ENCODE results near the gene RHOJ. TPM values are rescaled to one million over a fixed set of nuclear protein-coding genes. Genes with fewer than 3 reads are reported as not detected.

Gene RHOJ
- total and polyA plus RNA-seq, 10 of the 15 experiments (the other 5 are each of a cell fraction or from before 2014, with no cell fraction given) = not detected

DNA sequence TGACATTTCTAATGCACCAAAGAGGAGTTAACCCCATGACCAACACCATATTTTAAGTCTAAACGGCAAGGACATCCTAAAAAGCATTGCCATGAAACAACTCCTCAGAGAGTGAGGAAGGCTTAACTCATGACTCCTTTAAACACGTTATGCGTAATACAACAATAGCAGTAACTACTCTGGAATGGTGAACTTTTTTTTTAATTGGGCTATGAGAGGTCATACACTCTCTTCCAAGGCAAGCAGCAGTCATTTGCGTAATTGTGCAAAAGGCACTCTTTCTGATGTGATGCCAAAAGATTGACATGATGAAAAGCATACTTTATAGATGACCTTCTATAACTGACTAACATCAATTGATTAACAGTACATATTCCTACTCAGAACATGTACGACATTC is 39.4 kb downstream of the RHOJ start (continued):
- TF ChIP-seq, protein P1, sequence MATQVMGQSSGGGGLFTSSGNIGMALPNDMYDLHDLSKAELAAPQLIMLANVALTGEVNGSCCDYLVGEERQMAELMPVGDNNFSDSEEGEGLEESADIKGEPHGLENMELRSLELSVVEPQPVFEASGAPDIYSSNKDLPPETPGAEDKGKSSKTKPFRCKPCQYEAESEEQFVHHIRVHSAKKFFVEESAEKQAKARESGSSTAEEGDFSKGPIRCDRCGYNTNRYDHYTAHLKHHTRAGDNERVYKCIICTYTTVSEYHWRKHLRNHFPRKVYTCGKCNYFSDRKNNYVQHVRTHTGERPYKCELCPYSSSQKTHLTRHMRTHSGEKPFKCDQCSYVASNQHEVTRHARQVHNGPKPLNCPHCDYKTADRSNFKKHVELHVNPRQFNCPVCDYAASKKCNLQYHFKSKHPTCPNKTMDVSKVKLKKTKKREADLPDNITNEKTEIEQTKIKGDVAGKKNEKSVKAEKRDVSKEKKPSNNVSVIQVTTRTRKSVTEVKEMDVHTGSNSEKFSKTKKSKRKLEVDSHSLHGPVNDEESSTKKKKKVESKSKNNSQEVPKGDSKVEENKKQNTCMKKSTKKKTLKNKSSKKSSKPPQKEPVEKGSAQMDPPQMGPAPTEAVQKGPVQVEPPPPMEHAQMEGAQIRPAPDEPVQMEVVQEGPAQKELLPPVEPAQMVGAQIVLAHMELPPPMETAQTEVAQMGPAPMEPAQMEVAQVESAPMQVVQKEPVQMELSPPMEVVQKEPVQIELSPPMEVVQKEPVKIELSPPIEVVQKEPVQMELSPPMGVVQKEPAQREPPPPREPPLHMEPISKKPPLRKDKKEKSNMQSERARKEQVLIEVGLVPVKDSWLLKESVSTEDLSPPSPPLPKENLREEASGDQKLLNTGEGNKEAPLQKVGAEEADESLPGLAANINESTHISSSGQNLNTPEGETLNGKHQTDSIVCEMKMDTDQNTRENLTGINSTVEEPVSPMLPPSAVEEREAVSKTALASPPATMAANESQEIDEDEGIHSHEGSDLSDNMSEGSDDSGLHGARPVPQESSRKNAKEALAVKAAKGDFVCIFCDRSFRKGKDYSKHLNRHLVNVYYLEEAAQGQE (IDR thresholded peaks at IDR 0.05; ENCODE audit: low read depth, low read length) = no peak
- TF ChIP-seq SUPT20H (IDR thresholded peaks at IDR 0.05; ENCODE audit: borderline replicate concordance, control insufficient read depth, low read depth, low read length) = no peak
- TF ChIP-seq ZNF622 (IDR thresholded peaks at IDR 0.05) = no peak

DNA sequence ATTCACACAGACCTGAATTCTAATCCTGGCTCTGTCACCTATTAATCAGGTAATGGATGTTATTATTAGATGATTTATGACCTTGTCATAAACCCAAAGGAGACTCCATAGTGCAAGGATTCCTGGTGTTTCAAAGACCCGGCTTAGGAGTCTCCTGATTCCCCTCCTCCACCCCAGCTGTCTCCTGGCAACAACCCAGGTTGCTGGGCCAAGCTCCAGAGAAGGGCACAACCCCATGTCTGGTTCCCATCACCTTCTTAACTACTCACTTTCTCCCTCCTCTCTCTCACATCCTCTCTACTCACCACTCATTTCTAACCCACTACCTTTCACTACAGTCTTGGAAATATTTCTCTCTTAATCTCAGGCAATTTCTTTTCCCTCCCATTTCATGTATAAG is 41.6 kb downstream of the RHOJ start:
- Histone ChIP-seq H3K4me2 (ENCODE audit: control insufficient read depth, insufficient read depth) (no peak overlapping the region), H4K20me1 (ENCODE audit: control insufficient read depth, insufficient read depth) (no peaks in the 10 kb centered on the region), H3K4me3 (no peak overlapping the region), H3K36me3 (ENCODE audit: control insufficient read depth in 2 of 2, insufficient read depth in 2 of 2, low read length in 1 of 2) (no peaks in the 10 kb centered on the region), H3K9me3 (replicated peaks; ENCODE audit: control insufficient read depth, insufficient read depth, low read length) (no peaks in the 10 kb centered on the region), H3K27ac (ENCODE audit: control insufficient read depth, insufficient read depth) (no peak overlapping the region), H2AFZ (ENCODE audit: control insufficient read depth, low read depth, low read length) (no peak overlapping the region), H3K9ac (ENCODE audit: control insufficient read depth, insufficient read depth, low read length) (no peak overlapping the region), H3K27me3 (replicated peaks in 1 of 2; ENCODE audit: control insufficient read depth in 2 of 2, insufficient read depth in 2 of 2, low read length in 1 of 2) (no peaks in the 10 kb centered on the region), H3K79me2 (ENCODE audit: control insufficient read depth, insufficient read depth, low read length) (no peaks in the 10 kb centered on the region), H3K4me1 (ENCODE audit: control insufficient read depth, insufficient read depth, low read length) (no peaks in the 10 kb centered on the region)
- 45% methylated on average over 1 of the region's 1 CpG for WGBS (ENCODE audit: insufficient coverage, insufficient replicate concordance, low lambda C conversion rate, missing lambda C conversion rate)
- intact Hi-C loops (cut with micrococcal nuclease; ENCODE audit: unreplicated experiment) = no loop called here
- SMC1A ChIA-PET (ENCODE audit: uncharacterized antibody, unreplicated experiment) = interaction anchor here (1.2 kb wide), 1 partner anchor 9 kb away, joined by 3 read pairs; no protein-coding TSS in a partner anchor
- in situ Hi-C loops (cut with MboI) = no loop called here
- FAIRE-seq (no peak), DNase-seq (ENCODE audit: low read depth, low spot score) (no peak), ATAC-seq (no peak)
- TF ChIP-seq SUPT20H (IDR thresholded peaks at IDR 0.05; ENCODE audit: borderline replicate concordance, control insufficient read depth, low read depth, low read length) (no peak), HDAC2 (IDR thresholded peaks at IDR 0.05) (no peak), STAT1 (conservative IDR thresholded peaks at IDR 0.05) (no peak), EP300 (IDR thresholded peaks at IDR 0.05; ENCODE audit: borderline replicate concordance in 1 of 2, control insufficient read depth in 1 of 2, low read depth in 2 of 2, low read length in 2 of 2) (no peak), CBX3 (IDR thresholded peaks at IDR 0.05; ENCODE audit: borderline replicate concordance, low read depth) (no peak), RCOR1 (conservative IDR thresholded peaks at IDR 0.05; ENCODE audit: low read depth, low read length) (no peak), ZBED1 (IDR thresholded peaks at IDR 0.05; ENCODE audit: borderline replicate concordance) (no peak)
- TF ChIP-seq, protein P2, sequence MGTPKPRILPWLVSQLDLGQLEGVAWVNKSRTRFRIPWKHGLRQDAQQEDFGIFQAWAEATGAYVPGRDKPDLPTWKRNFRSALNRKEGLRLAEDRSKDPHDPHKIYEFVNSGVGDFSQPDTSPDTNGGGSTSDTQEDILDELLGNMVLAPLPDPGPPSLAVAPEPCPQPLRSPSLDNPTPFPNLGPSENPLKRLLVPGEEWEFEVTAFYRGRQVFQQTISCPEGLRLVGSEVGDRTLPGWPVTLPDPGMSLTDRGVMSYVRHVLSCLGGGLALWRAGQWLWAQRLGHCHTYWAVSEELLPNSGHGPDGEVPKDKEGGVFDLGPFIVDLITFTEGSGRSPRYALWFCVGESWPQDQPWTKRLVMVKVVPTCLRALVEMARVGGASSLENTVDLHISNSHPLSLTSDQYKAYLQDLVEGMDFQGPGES (IDR thresholded peaks at IDR 0.05) = no peak
- TF ChIP-seq, protein P3, sequence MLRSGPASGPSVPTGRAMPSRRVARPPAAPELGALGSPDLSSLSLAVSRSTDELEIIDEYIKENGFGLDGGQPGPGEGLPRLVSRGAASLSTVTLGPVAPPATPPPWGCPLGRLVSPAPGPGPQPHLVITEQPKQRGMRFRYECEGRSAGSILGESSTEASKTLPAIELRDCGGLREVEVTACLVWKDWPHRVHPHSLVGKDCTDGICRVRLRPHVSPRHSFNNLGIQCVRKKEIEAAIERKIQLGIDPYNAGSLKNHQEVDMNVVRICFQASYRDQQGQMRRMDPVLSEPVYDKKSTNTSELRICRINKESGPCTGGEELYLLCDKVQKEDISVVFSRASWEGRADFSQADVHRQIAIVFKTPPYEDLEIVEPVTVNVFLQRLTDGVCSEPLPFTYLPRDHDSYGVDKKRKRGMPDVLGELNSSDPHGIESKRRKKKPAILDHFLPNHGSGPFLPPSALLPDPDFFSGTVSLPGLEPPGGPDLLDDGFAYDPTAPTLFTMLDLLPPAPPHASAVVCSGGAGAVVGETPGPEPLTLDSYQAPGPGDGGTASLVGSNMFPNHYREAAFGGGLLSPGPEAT (IDR thresholded peaks at IDR 0.05; ENCODE audit: low read depth) = no peak
- TF ChIP-seq, protein P4, sequence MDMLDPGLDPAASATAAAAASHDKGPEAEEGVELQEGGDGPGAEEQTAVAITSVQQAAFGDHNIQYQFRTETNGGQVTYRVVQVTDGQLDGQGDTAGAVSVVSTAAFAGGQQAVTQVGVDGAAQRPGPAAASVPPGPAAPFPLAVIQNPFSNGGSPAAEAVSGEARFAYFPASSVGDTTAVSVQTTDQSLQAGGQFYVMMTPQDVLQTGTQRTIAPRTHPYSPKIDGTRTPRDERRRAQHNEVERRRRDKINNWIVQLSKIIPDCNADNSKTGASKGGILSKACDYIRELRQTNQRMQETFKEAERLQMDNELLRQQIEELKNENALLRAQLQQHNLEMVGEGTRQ (IDR thresholded peaks at IDR 0.05; ENCODE audit: borderline replicate concordance, low read depth, low read length) = no peak
- POLR2A ChIA-PET = no interaction called here
- no TSS peak for BruUV-seq (replicated peaks)
- CTCF ChIA-PET = interaction anchor here (1.4 kb wide), 1 partner anchor 66 kb away, joined by 4 read pairs; no protein-coding TSS in a partner anchor
- RAD21 ChIA-PET (ENCODE audit: unreplicated experiment) = no interaction called here
